ENCODE measurements around the gene IST1. TPM values are rescaled to one million over a fixed set of nuclear protein-coding genes. Genes with fewer than 3 reads are reported as not detected.

The IST1 gene
- total RNA-seq, 2 donors from 2014 or later = 140 to 150 TPM

- Histone ChIP-seq H3K27ac (no peak overlapping the region), H3K4me3 (no peak overlapping the region), H3K36me3 (no peaks in the 10 kb centered on the region), H3K9me3 (no peaks in the 10 kb centered on the region), H3K4me1 (no peaks in the 10 kb centered on the region), H3K27me3 (no peaks in the 10 kb centered on the region)
- no peak for TF ChIP-seq CTCF (IDR thresholded peaks at IDR 0.05)
- DNase-seq (ENCODE audit: low spot score) = no peak
These were observed 74.0 kb downstream of the IST1 start for GRCh38 chr16:71969353-71969752.

- DNase-seq (ENCODE audit: low spot score) = no peak
- no peaks in the 10 kb centered on the region for H3K9me3 ChIP-seq
- TF ChIP-seq CTCF (IDR thresholded peaks at IDR 0.05) = no peak
These were observed 76.2 kb downstream of the IST1 start for GRCh38 chr16:71971571-71971970.

GRCh38 chr16:71972356-71972755, 77.0 kb downstream of the IST1 start:
- no peaks in the 10 kb centered on the region for H3K4me1 ChIP-seq
- H3K27ac ChIP-seq = no peak overlapping the region
- no peak for TF ChIP-seq CTCF (IDR thresholded peaks at IDR 0.05)
- no peaks in the 10 kb centered on the region for H3K9me3 ChIP-seq
- H3K4me3 ChIP-seq = no peak overlapping the region
- H3K27me3 ChIP-seq = no peaks in the 10 kb centered on the region
- no peaks in the 10 kb centered on the region for H3K36me3 ChIP-seq
- no peak for DNase-seq (ENCODE audit: low spot score)

More at GRCh38 chr16:71971571-71971970, 76.2 kb downstream of the IST1 start:
- Histone ChIP-seq H3K27ac (no peak overlapping the region), H3K4me1 (no peaks in the 10 kb centered on the region), H3K36me3 (no peaks in the 10 kb centered on the region), H3K4me3 (no peak overlapping the region), H3K27me3 (no peaks in the 10 kb centered on the region)

GRCh38 chr16:71973001-71973400, 77.7 kb downstream of the IST1 start:
- no peaks in the 10 kb centered on the region for H3K27me3 ChIP-seq
- no peak for TF ChIP-seq CTCF (IDR thresholded peaks at IDR 0.05)
- no peak overlapping the region for H3K27ac ChIP-seq
- no peaks in the 10 kb centered on the region for H3K4me1 ChIP-seq
- H3K9me3 ChIP-seq = no peaks in the 10 kb centered on the region
- DNase-seq (ENCODE audit: low spot score) = no peak
- no peaks in the 10 kb centered on the region for H3K36me3 ChIP-seq
- H3K4me3 ChIP-seq = no peak overlapping the region

GRCh38 chr16:71974068-71974818, 78.9 kb downstream of the IST1 start:
- no peak for TF ChIP-seq CTCF (IDR thresholded peaks at IDR 0.05)
- Histone ChIP-seq H3K9me3 (no peaks in the 10 kb centered on the region), H3K36me3 (no peaks in the 10 kb centered on the region), H3K4me1 (no peaks in the 10 kb centered on the region), H3K27ac (no peak overlapping the region), H3K27me3 (no peaks in the 10 kb centered on the region), H3K4me3 (no peak overlapping the region)
- DNase-seq (ENCODE audit: low spot score) = no peak

Other genes starting within 250 kb of the IST1 start
- 10 to 100 TPM in 1 of 2 donors, 1 to 10 TPM in 1; 3.5 to 10.8 TPM for gene PHLPP2, start 170.8 kb upstream of the IST1 start, total RNA-seq
- gene AP1G1, start 86.7 kb upstream of the IST1 start, total RNA-seq = 10 to 100 TPM; 38.6 to 44.6 TPM
- gene ATXN1L, start 49.6 kb upstream of the IST1 start, total RNA-seq = 10 to 100 TPM; 13.6 to 23.7 TPM
- 1 to 10 TPM; 2.6 to 8.9 TPM for gene ZNF821, start 11.3 kb upstream of the IST1 start, total RNA-seq
- under 1 TPM; 0.51 to 0.52 TPM for gene PKD1L3, start 104.9 kb downstream of the IST1 start, total RNA-seq
- gene DHODH, start 113.2 kb downstream of the IST1 start, total RNA-seq = 10 to 100 TPM; 39.4 to 52.0 TPM
- gene HP, start 159.0 kb downstream of the IST1 start, total RNA-seq = 1,000 to 10,000 TPM in 1 of 2 donors, 10 to 100 TPM in 1; 52.7 to 1,105 TPM
- 10 to 100 TPM; 16.1 to 25.4 TPM for gene HPR, start 167.7 kb downstream of the IST1 start, total RNA-seq
- 1 to 10 TPM; 3.9 to 7.0 TPM for gene TXNL4B, start 198.1 kb downstream of the IST1 start, total RNA-seq
- gene DHX38, start 198.3 kb downstream of the IST1 start, total RNA-seq = 10 to 100 TPM; 34.4 to 41.6 TPM

Measured in right atrium auricular region (tissue), 2 donors.